Endothelial cell of umbilical vein (primary cell): Measurements from ENCODE around the gene DPY19L3.

Experiments used
- CTCF ChIP-seq, 2 donors: IDR thresholded peaks; 1 replicate in 1 of 2; 2 replicates in 1 of 2; pipeline ENCODE4 v1.5.1; 2011; ENCODE audit warnings: low read length in 2 of 2, mild to moderate bottlenecking in 2 of 2, moderate library complexity in 2 of 2, control low read depth in 1 of 2, inconsistent platforms in 1 of 2, low read depth in 1 of 2; ENCODE audit not compliant: insufficient read depth in 1 of 2; ENCODE audit errors: extremely low read depth in 1 of 2
- EZH2 ChIP-seq: IDR thresholded peaks from 2 replicates; pipeline ENCODE4 v1.6.1; 2012; ENCODE audit warnings: borderline replicate concordance, low read depth, mild to moderate bottlenecking, moderate library complexity, low read length, inconsistent platforms; ENCODE audit not compliant: severe bottlenecking
- FOS ChIP-seq: IDR thresholded peaks from 2 replicates; pipeline ENCODE4 v1.6.1; 2011; ENCODE audit warnings: mild to moderate bottlenecking, low read length, moderate library complexity, borderline replicate concordance; ENCODE audit not compliant: insufficient read depth
- GATA2 ChIP-seq: IDR thresholded peaks from 2 replicates; pipeline ENCODE4 v1.7.0; 2011; ENCODE audit warnings: low read depth, mild to moderate bottlenecking, moderate library complexity, mixed read lengths, low read length; ENCODE audit not compliant: insufficient read length, insufficient read depth
- JUN ChIP-seq: IDR thresholded peaks from 2 replicates; pipeline ENCODE4 v1.6.1; 2011; ENCODE audit warnings: borderline replicate concordance, low read depth; ENCODE audit not compliant: insufficient read length, insufficient read depth
- MAX ChIP-seq: IDR thresholded peaks from 2 replicates; pipeline ENCODE4 v1.6.1; 2011; ENCODE audit not compliant: insufficient read depth, insufficient read length
- MYC ChIP-seq: IDR thresholded peaks from one replicate; pipeline ENCODE4 v1.6.1; 2011; ENCODE audit warnings: mild to moderate bottlenecking, low read depth, low read length
- POLR2A ChIP-seq: IDR thresholded peaks from 2 replicates; pipeline ENCODE4 v1.6.1; 2012; ENCODE audit warnings: low read depth, mild to moderate bottlenecking, control low read depth, low read length
- POLR2AphosphoS5 ChIP-seq: IDR thresholded peaks from 2 replicates; pipeline ENCODE4 v1.6.1; 2012; ENCODE audit warnings: low read depth, mild to moderate bottlenecking, control low read depth, low read length, moderate library complexity; ENCODE audit not compliant: insufficient read depth

- no peak for TF ChIP-seq POLR2AphosphoS5
- TF ChIP-seq FOS = no peak
- TF ChIP-seq CTCF (IDR thresholded peaks at IDR 0.05; ENCODE audit: extremely low read depth in 1 of 2, insufficient read depth in 1 of 2, low read depth in 1 of 2, low read length in 2 of 2) = no peak
- TF ChIP-seq MAX = no peak
- TF ChIP-seq POLR2A = no peak
- TF ChIP-seq EZH2 = no peak
- no peak for TF ChIP-seq JUN
- no peak for TF ChIP-seq MYC
- no peak for TF ChIP-seq GATA2
These were observed 43.3 kb upstream of the DPY19L3 start for GRCh38 chr19:32362318-32362691.
